Measurements from ENCODE around the gene SLC16A6.
"Not testable (repeated sequence)": the region's sequence is repeated elsewhere in the genome, so short reads cannot be mapped to it uniquely, and the experiment has no call there.

SLC16A6 gene

DNA sequence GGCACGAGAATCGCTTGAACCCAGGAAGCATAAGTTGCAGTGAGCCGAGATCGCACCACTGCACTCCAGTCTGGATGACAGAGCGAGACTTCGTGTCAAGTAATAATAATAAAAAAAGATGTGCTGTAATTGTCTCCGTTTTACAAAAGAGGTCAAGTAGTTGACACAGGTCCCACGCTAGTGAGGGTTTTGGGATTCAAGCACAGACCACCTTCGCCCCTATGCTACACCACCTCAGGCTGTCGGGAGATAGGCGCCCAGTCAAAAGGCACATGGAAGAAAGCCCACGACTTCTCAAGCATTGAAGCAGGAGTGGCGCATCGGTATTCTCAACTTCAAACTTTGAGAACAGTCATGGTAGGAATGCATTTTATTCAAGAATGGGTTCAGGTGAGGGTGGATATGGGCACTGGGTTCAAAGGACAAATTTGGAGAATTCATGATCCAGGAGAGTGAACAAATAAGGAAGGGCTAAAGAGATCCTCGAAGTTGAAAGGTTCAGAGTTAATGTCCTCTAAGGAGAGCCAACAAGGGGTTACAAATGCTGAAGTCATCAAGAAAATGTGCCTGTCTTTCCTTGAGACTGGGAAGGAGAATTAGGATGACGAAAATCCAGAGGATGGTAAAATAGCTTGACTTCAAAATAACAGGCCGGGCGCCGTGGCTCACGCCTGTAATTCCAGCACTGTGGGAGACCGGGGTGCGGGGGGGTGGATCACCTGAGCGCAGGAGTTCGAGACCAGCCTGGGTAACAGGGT lies 44.5 kb downstream of the SLC16A6 start:
- no peak for DNase-seq

DNA sequence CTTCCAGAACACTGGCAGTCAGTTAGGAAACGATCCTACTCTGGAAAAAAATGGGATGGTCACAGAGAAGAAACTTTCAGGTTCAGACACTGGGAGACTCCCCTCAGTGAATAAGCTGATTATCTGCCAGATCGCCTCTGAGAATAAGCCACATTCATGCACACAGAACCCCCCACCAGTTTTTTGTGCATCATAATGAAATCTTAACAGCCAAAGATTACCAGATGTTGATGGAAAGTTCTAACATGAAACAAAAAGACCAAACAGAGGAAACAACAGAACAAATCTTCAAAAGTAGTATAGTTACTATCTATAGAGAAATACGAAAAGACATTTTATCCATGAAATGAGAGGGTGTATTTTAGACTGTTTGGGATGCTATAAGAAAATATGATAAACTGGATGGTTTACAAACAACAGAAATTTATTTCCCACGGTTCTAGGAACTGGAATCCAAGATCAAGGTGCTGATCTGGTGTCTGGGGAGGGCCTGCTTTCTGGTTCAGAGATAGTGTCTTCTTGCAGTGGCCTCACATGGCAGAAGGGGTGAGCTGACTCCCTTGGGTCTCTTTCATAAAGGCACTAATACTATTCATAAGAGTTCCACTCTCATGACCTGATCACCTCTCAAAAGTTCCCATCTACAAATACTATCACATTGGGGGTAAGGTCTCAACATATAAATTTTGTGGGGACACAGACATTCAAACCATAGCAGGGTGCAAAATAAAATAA lies 51.1 kb downstream of the SLC16A6 start:
- no peak for DNase-seq

DNA sequence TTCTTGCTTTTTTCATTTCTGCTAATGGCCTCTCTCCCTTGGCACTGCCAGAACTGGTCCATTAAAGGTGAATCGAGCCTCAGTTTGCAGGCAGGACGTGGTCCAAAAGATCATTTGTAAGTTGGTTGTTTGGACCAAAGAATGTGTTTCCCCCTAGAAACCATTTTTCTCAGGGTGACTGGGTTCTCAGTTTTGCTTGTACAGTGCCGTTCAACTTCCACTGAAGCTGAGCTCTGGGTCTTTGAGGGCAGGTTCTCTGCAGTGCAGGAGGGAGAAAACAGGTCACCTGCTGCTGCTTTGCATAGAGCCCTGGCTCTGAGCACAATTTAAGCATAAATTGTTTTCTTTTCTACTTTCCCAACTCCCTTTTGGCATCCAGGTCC lies 52.1 kb downstream of the SLC16A6 start:
- DNase-seq, result no peak

DNA sequence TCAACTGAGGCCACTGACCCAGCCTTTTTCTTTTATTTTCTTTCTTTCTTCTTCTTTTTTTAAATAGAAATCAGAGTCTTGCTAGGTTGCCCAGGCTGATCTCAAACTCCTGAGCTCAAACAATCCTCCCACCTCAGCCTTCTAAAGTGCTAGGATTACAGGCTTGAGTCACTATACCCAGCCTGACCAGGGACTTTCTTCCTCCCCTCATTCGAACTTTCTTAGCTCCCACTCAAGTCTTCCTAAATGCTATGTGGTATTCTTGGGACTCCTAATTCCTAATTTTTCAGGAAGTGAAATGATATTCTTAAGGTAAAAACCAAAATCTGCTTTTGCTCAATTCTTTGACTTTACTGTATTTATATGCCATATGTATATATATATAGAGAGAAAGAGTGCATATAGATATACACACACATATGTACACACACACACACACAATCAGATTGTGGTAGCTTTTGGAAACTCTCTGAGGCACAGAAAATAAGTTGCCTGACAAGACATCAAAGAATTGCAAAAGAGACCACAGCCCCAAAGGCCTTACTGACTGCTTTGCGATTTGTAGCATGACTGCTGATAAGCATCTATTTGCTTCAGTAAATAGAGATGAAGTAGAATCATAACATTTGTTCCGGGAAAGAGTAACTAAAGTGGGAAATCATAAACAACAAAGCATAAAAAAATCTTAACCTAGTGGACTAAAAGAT lies 52.6 kb downstream of the SLC16A6 start:
- DNase-seq, result no peak

DNA sequence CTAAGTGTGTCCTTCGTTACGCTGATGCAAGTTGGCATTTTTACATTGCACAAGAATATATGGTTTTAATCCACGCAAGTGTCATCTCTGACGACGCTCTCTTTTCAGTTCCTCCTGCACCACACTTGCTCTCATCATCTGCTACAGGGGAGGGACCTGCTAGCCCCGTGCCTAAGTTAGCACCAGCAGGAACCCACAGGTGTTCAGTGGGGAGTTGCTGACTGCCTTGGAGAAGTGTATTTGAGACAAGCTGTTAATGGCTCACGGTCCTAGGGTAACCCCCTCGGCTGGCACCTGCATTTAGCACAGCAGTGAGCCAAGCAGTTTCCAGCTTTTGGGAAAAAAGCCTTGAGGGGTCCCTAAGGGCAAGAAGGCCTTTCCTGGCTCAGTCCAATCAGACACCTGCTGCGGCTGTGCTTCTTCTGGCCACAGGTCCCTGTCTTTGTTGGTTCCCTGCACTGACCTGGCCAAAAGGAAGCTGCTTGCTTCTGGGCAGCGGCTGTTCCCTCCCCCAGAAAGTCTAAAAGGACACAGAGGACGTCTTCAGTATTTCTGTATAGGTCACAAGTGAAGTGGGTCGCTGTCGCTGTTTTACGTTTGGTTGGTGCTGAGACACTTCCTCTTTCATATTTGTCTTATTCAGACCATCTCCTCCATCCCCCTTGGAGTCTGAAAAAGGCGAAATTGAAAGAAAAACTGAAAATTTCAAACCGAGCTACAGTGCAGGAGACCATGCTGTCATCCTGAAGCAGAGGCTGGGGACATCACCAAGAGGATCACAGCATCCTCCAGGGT lies 53.4 kb downstream of the SLC16A6 start:
- DNase-seq, result not testable (repeated sequence)

DNA sequence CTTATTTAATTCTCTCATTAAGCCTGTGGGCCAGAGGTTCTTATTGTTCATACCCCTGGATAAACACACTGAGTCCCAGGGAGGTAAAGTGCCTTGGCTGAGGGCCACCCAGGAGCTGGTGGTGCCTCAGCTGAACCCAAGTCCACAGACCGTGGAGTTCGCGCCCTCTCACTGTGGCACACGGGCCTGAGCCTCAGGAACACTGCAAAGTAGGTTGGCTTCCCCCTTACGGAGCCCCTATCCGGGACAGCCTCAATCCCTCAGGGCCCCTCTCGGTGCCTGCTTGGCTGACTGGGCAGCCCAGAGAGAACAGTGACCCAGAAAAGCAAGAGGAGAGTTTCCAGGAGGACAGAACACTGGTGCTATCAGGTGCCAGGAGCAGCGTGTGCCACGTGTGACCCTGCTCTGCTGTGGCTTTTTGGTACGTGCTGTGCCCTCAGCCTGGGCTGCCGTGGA lies 55.6 kb downstream of the SLC16A6 start:
- not testable (repeated sequence) for DNase-seq

DNA sequence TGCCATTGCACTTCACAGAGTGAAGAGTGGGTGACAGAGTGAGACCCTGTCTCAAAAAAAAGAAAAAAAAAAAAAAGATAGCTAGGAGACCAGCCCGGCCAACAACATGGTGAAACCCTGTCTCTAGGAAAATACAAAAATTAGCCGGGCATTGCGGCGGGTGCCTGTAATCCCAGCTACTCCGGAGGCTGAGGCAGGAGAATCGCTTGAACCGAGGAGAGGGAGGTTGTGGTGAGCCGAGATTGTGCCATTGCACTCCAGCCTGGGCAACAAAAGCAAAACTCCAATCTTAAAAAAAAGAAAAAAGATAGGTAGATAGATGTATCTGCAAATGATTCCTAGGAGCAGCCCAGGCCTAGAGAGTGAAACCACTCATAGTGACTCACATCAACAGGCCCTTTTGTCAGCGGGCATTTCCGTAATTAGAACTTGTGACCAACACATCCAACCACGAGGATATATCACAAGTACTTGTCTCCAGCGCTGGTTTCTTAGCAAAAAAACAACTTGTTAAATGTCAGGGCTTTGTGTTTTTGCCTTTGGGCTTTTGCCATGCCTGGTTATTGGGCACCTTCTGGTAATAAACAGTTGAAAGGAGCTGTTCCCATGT lies 56.1 kb downstream of the SLC16A6 start:
- DNase-seq, result not testable (repeated sequence)

DNA sequence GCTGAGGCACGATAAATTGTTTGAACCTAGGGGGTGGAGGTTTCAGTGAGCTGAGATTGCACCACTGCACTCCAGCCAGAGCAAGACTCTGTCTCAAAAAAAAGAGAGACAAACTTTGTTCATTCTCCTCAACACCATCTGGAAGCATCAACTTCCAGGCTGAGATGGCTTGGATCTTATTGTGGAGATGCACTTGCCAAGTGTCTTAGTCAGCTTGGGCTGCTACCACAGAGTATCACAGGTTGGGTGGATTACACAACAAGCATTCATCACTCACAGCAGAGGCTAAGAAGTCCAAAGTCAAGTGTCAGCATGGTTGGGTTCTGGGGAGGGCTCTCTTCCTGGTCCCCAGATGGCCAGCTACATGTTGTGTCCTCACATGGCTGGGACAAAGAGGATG lies 58.2 kb downstream of the SLC16A6 start:
- DNase-seq, result not testable (repeated sequence)

DNA sequence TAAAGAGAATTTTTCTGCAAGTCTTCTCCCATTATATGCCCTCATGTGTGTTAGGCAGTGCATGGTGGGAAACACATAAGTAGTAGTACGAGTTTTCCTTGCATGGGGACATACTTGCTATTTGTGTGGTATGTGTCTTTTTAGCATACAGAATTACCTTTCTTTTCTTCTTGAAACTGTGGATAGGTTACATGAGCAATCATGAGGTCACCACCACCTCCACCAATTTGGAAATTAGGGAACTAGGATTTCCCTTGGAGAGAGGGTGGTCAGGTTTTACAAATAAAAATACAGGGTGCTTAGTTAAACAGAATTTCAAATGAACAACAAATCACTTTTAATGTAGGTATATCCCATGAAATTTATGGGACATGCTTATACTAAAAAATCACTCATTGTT lies 59.4 kb downstream of the SLC16A6 start:
- DNase-seq, result no peak

DNA sequence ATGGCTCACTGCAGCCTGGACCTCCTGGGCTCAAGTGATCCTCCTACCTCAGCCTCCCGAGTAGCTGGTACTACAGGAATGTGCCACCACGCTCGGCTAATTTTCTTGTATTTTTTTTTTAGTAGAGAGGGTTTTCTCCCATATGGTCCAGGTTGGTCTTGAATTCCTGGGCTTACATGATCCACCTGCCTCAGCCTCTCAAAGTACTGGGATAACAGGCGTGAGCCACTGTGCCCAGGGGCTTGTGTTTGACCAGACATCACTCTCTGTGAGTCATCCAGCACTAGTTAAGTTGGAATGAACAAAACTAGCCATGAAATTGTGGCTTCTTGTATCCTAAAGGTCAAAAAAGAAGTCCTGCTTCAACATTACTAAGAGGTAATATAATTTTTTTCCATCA lies 59.8 kb downstream of the SLC16A6 start:
- not testable (repeated sequence) for DNase-seq

DNA sequence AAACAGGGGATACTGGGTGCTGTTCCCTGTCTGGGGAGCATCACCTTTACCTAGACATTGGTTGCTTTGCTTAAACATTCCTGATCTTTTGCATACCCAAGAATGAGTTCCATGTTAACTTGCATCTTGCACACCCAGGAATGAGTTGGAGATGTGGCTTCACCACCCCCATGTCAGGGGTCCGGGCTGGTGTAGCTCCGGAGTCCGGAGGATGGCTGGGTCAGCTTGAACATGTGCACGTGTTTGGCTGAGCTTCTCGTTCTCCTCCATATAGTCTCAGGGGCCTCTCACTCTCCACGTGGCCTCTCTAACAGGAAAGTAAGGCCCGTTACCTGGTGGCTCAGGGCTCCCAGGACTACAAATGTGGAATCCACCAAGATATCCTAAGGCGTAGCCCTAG lies 61.3 kb downstream of the SLC16A6 start:
- no peak for DNase-seq

DNA sequence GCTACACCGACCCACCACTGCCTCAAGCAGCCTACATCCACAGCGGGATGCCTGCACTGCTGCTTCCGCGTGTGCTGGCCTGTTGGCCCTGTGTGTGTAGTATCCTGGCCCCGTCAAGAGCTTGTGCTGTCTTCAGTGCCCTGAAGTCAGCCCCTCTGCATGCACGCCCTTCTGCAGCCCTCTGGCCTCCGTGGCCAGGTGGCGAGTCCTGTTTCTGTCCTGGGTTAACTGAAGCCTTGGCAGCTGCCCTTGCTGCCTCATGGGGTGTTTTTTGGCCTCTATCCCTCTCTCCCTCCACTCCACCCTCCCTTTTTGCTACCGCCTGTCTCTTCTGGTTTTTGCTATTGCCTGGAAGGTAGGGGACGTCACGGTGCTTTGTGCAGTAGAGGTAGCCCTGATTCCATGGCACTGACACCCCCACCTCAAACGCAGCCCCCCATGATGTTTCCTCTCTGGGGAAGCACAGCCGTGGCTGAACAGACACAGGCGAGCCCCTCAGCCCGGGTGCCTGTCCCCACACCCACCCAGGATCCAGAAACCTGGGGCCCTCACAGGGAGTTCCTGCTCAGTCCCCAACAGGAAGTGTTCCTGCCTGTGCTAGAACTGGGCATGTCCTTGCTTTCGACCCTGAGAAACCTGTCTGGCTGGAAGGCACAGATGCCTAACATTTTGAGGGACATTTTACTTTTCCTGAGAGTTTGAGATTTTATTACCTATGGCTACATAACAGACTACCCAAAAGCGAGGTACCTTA lies 61.9 kb downstream of the SLC16A6 start:
- DNase-seq, result no peak

DNA sequence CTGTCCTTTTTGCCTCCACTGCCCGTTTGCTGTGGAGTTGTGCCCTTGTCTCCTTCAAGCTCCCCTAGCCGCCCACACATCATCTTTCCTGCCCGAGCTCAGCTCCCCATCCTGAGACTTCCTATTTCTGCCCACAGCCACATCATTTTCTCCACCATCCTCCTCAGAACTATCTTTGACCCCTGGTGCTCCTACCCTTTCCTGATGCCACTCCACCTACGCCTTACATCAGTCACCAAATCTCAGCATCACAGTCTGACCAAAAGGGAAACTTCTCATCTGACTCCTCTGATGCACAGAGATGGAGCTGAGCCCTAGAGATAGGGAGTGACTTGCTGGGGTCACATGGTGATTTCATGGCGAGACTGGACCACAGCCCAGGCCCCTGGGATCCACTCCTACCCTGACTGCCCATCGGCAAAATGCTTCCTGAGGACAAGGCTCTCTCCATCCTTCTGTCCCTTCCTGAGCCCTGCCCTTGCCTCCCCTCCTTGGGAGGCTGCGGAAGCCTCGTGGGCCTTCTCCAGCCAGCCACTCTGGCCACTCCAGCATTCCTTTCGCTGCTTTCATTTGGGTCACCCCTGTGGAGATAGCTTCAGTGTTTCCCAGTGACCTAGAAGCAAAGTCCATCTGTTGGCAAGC lies 62.8 kb downstream of the SLC16A6 start:
- not testable (repeated sequence) for DNase-seq

DNA sequence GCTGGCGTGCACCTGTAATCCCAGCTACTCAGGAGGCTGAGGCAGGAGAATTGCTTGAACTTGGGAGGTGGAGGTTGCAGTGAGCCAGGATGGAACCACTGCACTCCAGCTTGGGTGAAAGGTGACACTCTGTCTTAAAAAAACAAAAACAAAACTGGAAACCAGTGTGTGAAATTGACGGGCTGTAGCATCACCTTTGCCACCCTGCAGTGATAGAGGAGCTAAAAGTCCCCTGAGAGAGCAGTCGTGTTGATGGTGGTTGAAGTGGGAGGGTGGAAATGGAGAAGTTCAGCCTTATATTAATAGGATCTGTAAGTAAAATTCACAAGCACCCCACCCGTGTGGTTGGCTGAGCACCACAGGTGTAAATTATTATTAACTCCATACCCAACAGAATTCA lies 65.9 kb downstream of the SLC16A6 start:
- DNase-seq, result not testable (repeated sequence)

DNA sequence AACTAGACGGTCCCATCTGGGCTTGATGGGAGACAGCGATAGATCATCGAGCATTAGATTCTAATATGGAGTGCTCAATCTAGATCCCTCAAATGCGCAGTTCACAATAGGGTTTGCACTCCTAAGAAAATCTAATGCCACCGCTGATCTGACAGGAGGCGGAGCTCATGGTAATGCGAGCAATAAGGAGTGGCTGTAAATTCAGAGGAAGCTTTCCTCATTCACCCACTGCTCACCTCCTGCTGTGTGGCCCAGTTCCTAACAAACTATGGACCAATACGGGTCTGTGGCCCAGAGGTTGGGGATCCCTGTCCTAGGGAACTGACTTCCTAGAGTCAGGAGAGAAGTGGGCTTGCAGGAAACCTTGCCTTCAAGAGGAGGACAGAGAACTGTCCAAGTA lies 68.3 kb downstream of the SLC16A6 start:
- no peak for DNase-seq

DNA sequence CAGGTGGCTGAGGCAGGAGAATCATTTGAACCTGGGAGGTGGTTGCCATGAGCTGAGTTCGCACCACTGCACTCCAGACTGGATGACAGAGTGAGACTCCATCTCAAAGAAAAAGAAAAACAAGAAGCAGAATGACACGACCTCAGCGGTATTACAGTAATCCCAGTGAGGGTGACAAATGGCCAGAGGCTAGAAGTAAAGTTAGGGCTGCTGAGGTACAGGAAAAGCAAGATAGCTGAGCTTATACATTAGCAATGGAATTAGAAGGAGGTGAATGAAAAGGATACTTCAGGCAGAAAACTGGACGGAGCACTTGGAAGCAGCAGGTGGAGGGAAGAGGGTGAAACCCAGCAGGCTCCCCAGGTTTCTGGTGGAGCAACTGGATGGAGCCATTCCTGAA lies 69.1 kb downstream of the SLC16A6 start:
- DNase-seq, result no peak

DNA sequence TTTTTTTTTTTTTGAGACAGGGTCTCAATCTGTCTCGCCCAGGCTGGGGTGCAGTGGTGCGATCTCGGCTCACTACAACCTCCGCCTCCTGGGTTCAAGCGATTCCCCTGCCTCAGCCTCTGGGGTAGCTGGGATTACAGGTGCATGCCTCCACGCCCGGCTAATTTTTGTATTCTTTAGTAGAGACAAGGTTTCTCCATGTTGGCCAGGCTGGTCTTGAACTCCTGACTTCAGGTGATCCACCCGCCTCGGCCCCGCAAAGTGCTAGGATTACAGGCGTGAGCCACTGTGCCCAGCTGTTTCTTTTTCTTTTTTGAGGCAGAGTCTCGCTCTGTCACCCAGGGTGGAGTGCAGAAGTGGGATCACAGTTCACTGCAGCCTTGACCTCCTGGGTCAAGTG lies 70.1 kb downstream of the SLC16A6 start:
- DNase-seq, result not testable (repeated sequence)

DNA sequence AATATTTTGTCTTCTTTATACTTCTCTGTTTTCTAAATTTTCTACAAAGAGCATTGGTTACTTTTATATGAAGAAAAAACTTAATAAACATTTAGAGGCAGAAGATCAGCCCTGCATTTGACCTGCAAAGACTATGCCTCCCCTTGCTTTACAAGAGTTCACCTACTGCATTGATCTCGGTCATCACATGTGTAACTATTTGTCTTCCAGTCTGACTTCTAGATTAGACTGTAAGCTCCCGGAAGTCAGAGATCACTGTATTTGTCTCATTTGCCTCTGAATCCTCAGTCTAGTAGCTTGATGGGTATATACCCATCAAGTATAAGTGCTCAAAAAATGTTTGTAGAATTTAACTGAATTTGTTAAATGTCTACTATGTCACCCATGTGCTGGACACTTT lies 70.7 kb downstream of the SLC16A6 start:
- DNase-seq, result not testable (repeated sequence)

DNA sequence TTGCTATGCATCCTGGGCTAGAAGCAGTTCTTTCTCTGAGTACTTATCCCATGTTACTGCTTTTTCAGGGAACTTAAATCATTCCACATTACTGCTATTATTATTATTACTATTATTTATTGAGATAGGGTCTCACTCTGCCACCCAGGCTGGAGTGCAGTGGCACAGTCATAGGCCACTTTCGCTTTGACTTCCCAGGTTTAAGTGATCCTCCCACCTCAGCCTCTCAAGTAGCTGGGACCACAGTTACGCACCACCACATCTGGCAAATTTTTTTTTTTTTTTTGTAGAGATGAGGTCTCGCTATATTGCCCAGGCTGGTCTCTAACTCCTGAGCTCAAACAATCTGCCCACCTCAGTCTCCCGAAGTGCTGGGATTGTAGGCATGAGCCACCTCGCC lies 71.5 kb downstream of the SLC16A6 start:
- DNase-seq, result not testable (repeated sequence)
